H1 (cell line): ENCODE data around the gene CCNB1. TPM values are rescaled to one million over a fixed set of nuclear protein-coding genes. Genes with fewer than 3 reads are reported as not detected.

Source experiments
- CTCF ChIA-PET: fragments of 300-600 bp; sonication (Branson Sonifier 250); formaldehyde crosslinking; loops from one replicate; lab custom pipeline; 2021; ENCODE audit not compliant: partially characterized antibody; lab: Charles Lee
- POLR2A ChIA-PET: fragments of 300-600 bp; sonication (Branson Sonifier 250); formaldehyde crosslinking; loops from one replicate; lab custom pipeline; 2021; ENCODE audit warnings: inconsistent platforms; ENCODE audit not compliant: partially characterized antibody; lab: Charles Lee
- DNase-seq, 2 experiments: peaks; one replicate each; pipeline versions ENCODE4 v3.0.0 to v3.0.0-alpha.2; 2010 to 2022; ENCODE audit warnings: low spot score in 2 of 2, low read depth in 1 of 2, mixed read lengths in 1 of 2
- FAIRE-seq: peaks from 2 replicates; lab custom pipeline; 2011; peaks lifted over from hg19 to GRCh38; lab: Jason Lieb, UNC
- H2AFZ ChIP-seq: 2 replicates; pipeline ENCODE4 v1.8.1; 2012; ENCODE audit warnings: low read length, inconsistent platforms
- H2AK5ac ChIP-seq: 2 replicates; pipeline ENCODE4 v1.6.1; 2013; ENCODE audit warnings: low read depth, low read length
- H2BK120ac ChIP-seq: replicated peaks from 2 replicates; pipeline ENCODE3; 2013; ENCODE audit warnings: low read depth, low read length, inconsistent platforms
- H2BK12ac ChIP-seq: 2 replicates; pipeline ENCODE4 v1.6.1; 2013; ENCODE audit warnings: low read depth, low read length
- H2BK15ac ChIP-seq: 2 replicates; pipeline ENCODE4 v1.6.1; 2013; ENCODE audit warnings: low read length
- H2BK20ac ChIP-seq: 2 replicates; pipeline ENCODE4 v1.6.1; 2013; ENCODE audit warnings: low read length
- H2BK5ac ChIP-seq: 2 replicates; pipeline ENCODE4 v1.6.1; 2013; ENCODE audit warnings: low read depth, low read length
- H3K14ac ChIP-seq: 2 replicates; pipeline ENCODE4 v1.6.1; 2013; ENCODE audit warnings: inconsistent platforms; ENCODE audit not compliant: insufficient read length
- H3K18ac ChIP-seq: 2 replicates; pipeline ENCODE4 v1.6.1; 2013; ENCODE audit warnings: low read length; ENCODE audit errors: extremely low read depth
- H3K23ac ChIP-seq: 2 replicates; pipeline ENCODE4 v1.6.1; 2013; ENCODE audit warnings: inconsistent platforms; ENCODE audit not compliant: insufficient read length
- H3K23me2 ChIP-seq: 2 replicates; pipeline ENCODE4 v1.6.1; 2013; ENCODE audit warnings: low read depth, low read length
- H3K27ac ChIP-seq: 2 replicates; pipeline ENCODE4 v1.6.1; 2011; ENCODE audit warnings: low read depth, low read length, inconsistent platforms
- H3K27me3 ChIP-seq, 4 experiments: replicated peaks in 1 of 4; 1 replicate in 1 of 4; 2 replicates in 3 of 4; pipeline versions ENCODE4 v1.6.1 to v1.8.1; 2011 to 2013; ENCODE audit warnings: low read length in 3 of 4, mild to moderate bottlenecking in 3 of 4, inconsistent platforms in 2 of 4, mixed read lengths in 2 of 4, moderate library complexity in 1 of 4; ENCODE audit not compliant: control insufficient read depth in 3 of 4, insufficient read depth in 3 of 4; ENCODE audit errors: extremely low read depth in 1 of 4
- H3K36me3 ChIP-seq, 4 experiments: 2 replicates each; pipeline versions ENCODE4 v1.6.1 to v1.8.1; 2011 to 2013; ENCODE audit warnings: mild to moderate bottlenecking in 4 of 4, low read length in 3 of 4, moderate library complexity in 2 of 4, control low read depth in 1 of 4, inconsistent platforms in 1 of 4; ENCODE audit not compliant: insufficient read depth in 4 of 4, control insufficient read depth in 2 of 4
- H3K4ac ChIP-seq: replicated peaks from 2 replicates; pipeline ENCODE3; 2013; ENCODE audit warnings: low read length, low read depth, mixed read lengths, inconsistent platforms; ENCODE audit not compliant: insufficient read length
- H3K4me1 ChIP-seq, 4 experiments: replicated peaks in 1 of 4; 1 replicate in 1 of 4; 2 replicates in 3 of 4; pipeline versions ENCODE4 v1.6.1 to v1.8.1; 2011 to 2013; ENCODE audit warnings: low read length in 3 of 4, inconsistent platforms in 2 of 4, mixed read lengths in 1 of 4; ENCODE audit not compliant: insufficient read depth in 4 of 4, control insufficient read depth in 3 of 4
- H3K4me2 ChIP-seq, 2 experiments: 2 replicates each; pipeline versions ENCODE4 v1.6.1 to v1.8.1; 2011 to 2013; ENCODE audit warnings: low read depth in 2 of 2, low read length in 2 of 2, control low read depth in 1 of 2, inconsistent platforms in 1 of 2, mild to moderate bottlenecking in 1 of 2; ENCODE audit not compliant: insufficient read depth in 1 of 2
- H3K4me3 ChIP-seq, 4 experiments: fragments of 200-600, 300-600 bp in 1 of 4; sonication (generic), shearing (Covaris generic), sonication (Bioruptor Twin) in 1 of 4; 2 replicates each; pipeline versions ENCODE4 v1.5.1 to v1.8.1; 2011 to 2016; ENCODE audit warnings: low read length in 4 of 4, low read depth in 3 of 4, control low read depth in 2 of 4, inconsistent platforms in 2 of 4, mild to moderate bottlenecking in 2 of 4, mixed read lengths in 1 of 4, moderate library complexity in 1 of 4; ENCODE audit not compliant: insufficient read depth in 2 of 4; ENCODE audit errors: extremely low read depth in 1 of 4
- H3K56ac ChIP-seq: replicated peaks from 2 replicates; pipeline ENCODE3; 2013; ENCODE audit warnings: low read depth, mild to moderate bottlenecking, mixed read lengths, low read length, inconsistent platforms; ENCODE audit not compliant: insufficient read length
- H3K79me1 ChIP-seq: 2 replicates; pipeline ENCODE4 v1.6.1; 2013; ENCODE audit warnings: low read depth, low read length, control low read depth
- H3K79me2 ChIP-seq, 2 experiments: 2 replicates each; pipeline versions ENCODE4 v1.6.1 to v1.8.1; 2012 to 2013; ENCODE audit warnings: low read length in 2 of 2, mild to moderate bottlenecking in 2 of 2, inconsistent platforms in 1 of 2; ENCODE audit not compliant: insufficient read depth in 2 of 2, control insufficient read depth in 1 of 2
- H3K9ac ChIP-seq, 4 experiments: replicated peaks in 1 of 4; 1 replicate in 1 of 4; 2 replicates in 3 of 4; pipeline versions ENCODE4 v1.6.1 to v1.8.1; 2011 to 2013; ENCODE audit warnings: low read depth in 3 of 4, low read length in 3 of 4, control low read depth in 2 of 4, mild to moderate bottlenecking in 2 of 4, moderate library complexity in 2 of 4, inconsistent platforms in 1 of 4; ENCODE audit errors: extremely low read depth in 1 of 4
- H3K9me3 ChIP-seq, 2 experiments: 2 replicates each; pipeline versions ENCODE4 v1.6.1 to v1.8.1; 2012 to 2013; ENCODE audit warnings: mild to moderate bottlenecking in 2 of 2, moderate library complexity in 2 of 2, control low read depth in 1 of 2, inconsistent platforms in 1 of 2, low read depth in 1 of 2, low read length in 1 of 2, mixed read lengths in 1 of 2; ENCODE audit not compliant: insufficient read depth in 2 of 2
- H4K20me1 ChIP-seq, 2 experiments: replicated peaks in 1 of 2; 2 replicates each; pipeline versions ENCODE3 to v1.8.1; 2011 to 2013; ENCODE audit warnings: inconsistent platforms in 2 of 2, low read length in 2 of 2, mild to moderate bottlenecking in 1 of 2; ENCODE audit not compliant: insufficient read depth in 2 of 2, control insufficient read depth in 1 of 2
- H4K5ac ChIP-seq: 2 replicates; pipeline ENCODE4 v1.6.1; 2013; ENCODE audit warnings: low read length, low read depth, mixed read lengths, inconsistent platforms; ENCODE audit not compliant: insufficient read length
- H4K8ac ChIP-seq: 2 replicates; pipeline ENCODE4 v1.8.0; 2013; ENCODE audit warnings: mild to moderate bottlenecking, moderate library complexity, low read length, inconsistent platforms; ENCODE audit not compliant: insufficient read depth; ENCODE audit errors: extremely low read depth
- H4K91ac ChIP-seq: replicated peaks from 2 replicates; pipeline ENCODE3; 2013; ENCODE audit warnings: low read length, mixed read lengths, inconsistent platforms; ENCODE audit not compliant: insufficient read length
- CHD1 ChIP-seq: IDR thresholded peaks from 2 replicates; pipeline ENCODE4 v1.6.1; 2012; ENCODE audit warnings: low read depth, low read length, improper control_type of control experiment
- CREB1 ChIP-seq: IDR thresholded peaks from 2 replicates; pipeline ENCODE4 v1.6.1; 2012; ENCODE audit warnings: inconsistent platforms
- EGR1 ChIP-seq: IDR thresholded peaks from 2 replicates; pipeline ENCODE4 v1.6.1; 2011; ENCODE audit warnings: low read depth, low read length, borderline replicate concordance
- EZH2 ChIP-seq: fragments of 200-600 bp; sonication (generic); IDR thresholded peaks from 2 replicates; pipeline ENCODE4 v1.7.1; 2012; ENCODE audit warnings: low read depth, mild to moderate bottlenecking, moderate library complexity, low read length, inconsistent platforms; ENCODE audit not compliant: severe bottlenecking
- GABPA ChIP-seq: IDR thresholded peaks from 2 replicates; pipeline ENCODE4 v1.6.1; 2011; ENCODE audit warnings: mild to moderate bottlenecking, low read length, moderate library complexity, borderline replicate concordance; ENCODE audit not compliant: insufficient read depth
- KDM5A ChIP-seq: fragments of 200-600 bp; IDR thresholded peaks from 2 replicates; pipeline ENCODE4 v1.7.1; 2012; ENCODE audit warnings: mild to moderate bottlenecking, low read length, inconsistent platforms, mixed read lengths
- POU5F1 ChIP-seq: IDR thresholded peaks from 2 replicates; pipeline ENCODE4 v1.6.1; 2011; ENCODE audit warnings: low read depth, mild to moderate bottlenecking, low read length, moderate library complexity
- SIX5 ChIP-seq: IDR thresholded peaks from 2 replicates; pipeline ENCODE4 v1.6.1; 2011; ENCODE audit warnings: mild to moderate bottlenecking, low read depth, low read length
- SP2 ChIP-seq: IDR thresholded peaks from 2 replicates; pipeline ENCODE4 v1.6.1; 2012; ENCODE audit warnings: mild to moderate bottlenecking, low read length, inconsistent platforms
- TBP ChIP-seq: IDR thresholded peaks from 2 replicates; pipeline ENCODE4 v1.6.1; 2011; ENCODE audit warnings: low read depth, low read length, improper control_type of control experiment
- ZNF274 ChIP-seq: IDR thresholded peaks from 2 replicates; pipeline ENCODE4 v1.7.0; 2012; ENCODE audit warnings: low read length, borderline replicate concordance; ENCODE audit errors: extremely low read depth
- WGBS, 2 experiments: shearing (Covaris generic) in 1 of 2; methylation state at CpG; one replicate each; pipeline versions ENCODE4 v1.1.6 to v1.1.7; 2013 to 2015; ENCODE audit warnings: low lambda C conversion rate in 2 of 2, mixed read lengths in 2 of 2, inconsistent platforms in 1 of 2, low coverage in 1 of 2, missing lambda C conversion rate in 1 of 2; ENCODE audit not compliant: insufficient replicate concordance in 2 of 2, insufficient coverage in 1 of 2, insufficient read length in 1 of 2; ENCODE audit errors: extremely low coverage in 1 of 2, missing lambda C conversion rate in 1 of 2; 5-methylcytosine and 5-hydroxymethylcytosine counted together
- polyA plus RNA-seq, 7 experiments: library from polyadenylated mRNA; depleted of rRNA in 3 of 7; stranded (reverse) in 5 of 7; unstranded in 2 of 7; fragments of >200 nt in 5 of 7; fragments of 200-250 nt in 2 of 7; gene quantifications; 1 replicate in 5 of 7; 2 replicates in 1 of 7; 4 replicates in 1 of 7; pipeline versions ENCODE4 v1.2.1 to v1.2.3, GENCODE V29; 2011 to 2013; ENCODE audit warnings: missing spikeins in 2 of 7, mixed read lengths in 2 of 7
- total RNA-seq: library from RNA; stranded (reverse); fragmentation: NEBNext Ultra II Directional; extraction: Animal tissue kit (Norgen Biotek cat#: 25700); gene quantifications from 2 replicates; pipeline ENCODE4 v1.2.1, GENCODE V29; 2021

Gene CCNB1
- total and polyA plus RNA-seq, 2 of the 8 experiments (the other 6 are each of a cell fraction or from before 2014, with no cell fraction given): 122 to 338 TPM

DNA sequence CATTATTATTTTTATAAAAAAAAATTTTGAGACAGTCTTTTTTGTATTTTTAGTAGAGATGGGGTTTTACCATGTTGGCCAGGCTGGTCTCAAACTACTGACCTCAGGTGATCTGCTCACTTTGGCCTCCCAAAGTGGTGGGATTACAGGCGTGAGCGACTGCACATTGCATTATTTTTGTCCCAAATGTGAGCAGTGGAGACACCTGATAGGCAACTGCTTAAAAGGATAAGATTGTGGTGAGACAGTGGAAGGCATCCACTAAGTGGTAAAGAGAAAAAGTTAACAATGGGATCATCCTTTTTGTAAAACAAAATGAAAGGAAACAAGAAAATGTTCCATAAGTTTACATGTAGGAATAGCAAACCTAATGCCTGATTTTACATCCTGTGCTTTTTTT is 20.4 kb downstream of the CCNB1 start:
- no peak overlapping the region for H3K9ac ChIP-seq
- peaks cover 0 to 13% of the 10 kb centered on the region in 2 experiments; a peak in 1 of 4 replicates for H3K79me2 ChIP-seq
- no peak overlapping the region for H3K56ac ChIP-seq
- no peak overlapping the region for H3K4me3 ChIP-seq
- H2BK5ac ChIP-seq: no peak overlapping the region
- H2BK15ac ChIP-seq: no peak overlapping the region
- no peak overlapping the region for H4K91ac ChIP-seq
- H2BK120ac ChIP-seq: no peak overlapping the region
- no peaks in the 10 kb centered on the region; a peak in 1 of 4 replicates for H3K9me3 ChIP-seq
- H3K4me2 ChIP-seq: no peak overlapping the region
- WGBS, 2 experiments: 93% methylated on average over 2 of the region's 2 CpGs; no CpG with 5 or more reads in 1 of the 2 experiments
- H4K5ac ChIP-seq: no peak overlapping the region
- no peaks in the 10 kb centered on the region for H4K20me1 ChIP-seq
- TF ChIP-seq GABPA (no peak), ZNF274 (no peak), EZH2 (no peak), CHD1 (no peak), TBP (no peak), SIX5 (no peak), EGR1 (no peak), SP2 (no peak), POU5F1 (no peak), KDM5A (no peak), CREB1 (no peak)
- CTCF ChIA-PET: no interaction called here
- H3K23me2 ChIP-seq: peaks cover 8% of the 10 kb centered on the region; the same call in 1 of the 2 replicates
- H2AK5ac ChIP-seq: no peak overlapping the region
- POLR2A ChIA-PET: interaction anchor here (1.0 kb wide), 1 partner anchor 14 kb away, joined by 3 read pairs; no protein-coding TSS in a partner anchor
- no peak overlapping the region for H3K14ac ChIP-seq
- H3K27me3 ChIP-seq: no peaks in the 10 kb centered on the region
- FAIRE-seq (no peak), DNase-seq (no peak)
- H3K36me3 ChIP-seq: peaks cover 3 to 10% (median 8%) of the 10 kb centered on the region in 4 experiments
- H2BK12ac ChIP-seq: no peak overlapping the region
- no peak overlapping the region for H4K8ac ChIP-seq
- H3K79me1 ChIP-seq: peaks cover 3% of the 10 kb centered on the region
- no peak overlapping the region for H3K23ac ChIP-seq
- no peak overlapping the region for H3K4ac ChIP-seq
- no peaks in the 10 kb centered on the region for H3K4me1 ChIP-seq
- H2AFZ ChIP-seq: no peak overlapping the region
- H3K27ac ChIP-seq: no peak overlapping the region
- H2BK20ac ChIP-seq: no peak overlapping the region
- H3K18ac ChIP-seq: no peak overlapping the region
